ENCODE results near the gene CREB5.
A peak's percentile ranks its signal among the peaks of the same experiment; 100 is the strongest.

Gene CREB5

DNA sequence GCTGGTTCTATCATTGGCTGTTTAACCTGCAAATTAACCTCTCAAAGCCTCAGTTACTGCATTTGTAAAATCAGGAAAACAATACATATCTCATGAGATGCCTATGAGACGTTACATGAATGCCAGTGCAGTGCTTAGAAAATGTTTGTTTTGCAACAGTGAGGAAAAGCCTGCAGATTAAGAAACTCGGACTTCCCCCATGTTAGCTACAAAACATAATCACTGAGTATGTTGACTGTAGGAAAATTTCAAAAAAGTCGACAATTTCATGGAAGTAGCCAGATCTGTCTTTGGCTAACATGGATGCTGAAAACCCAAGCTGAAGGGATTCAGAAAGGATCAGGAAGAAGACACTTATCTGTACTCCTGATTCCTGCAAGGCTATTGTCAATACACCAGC lies 424.4 kb downstream of the CREB5 start:
- no peak for DNase-seq

DNA sequence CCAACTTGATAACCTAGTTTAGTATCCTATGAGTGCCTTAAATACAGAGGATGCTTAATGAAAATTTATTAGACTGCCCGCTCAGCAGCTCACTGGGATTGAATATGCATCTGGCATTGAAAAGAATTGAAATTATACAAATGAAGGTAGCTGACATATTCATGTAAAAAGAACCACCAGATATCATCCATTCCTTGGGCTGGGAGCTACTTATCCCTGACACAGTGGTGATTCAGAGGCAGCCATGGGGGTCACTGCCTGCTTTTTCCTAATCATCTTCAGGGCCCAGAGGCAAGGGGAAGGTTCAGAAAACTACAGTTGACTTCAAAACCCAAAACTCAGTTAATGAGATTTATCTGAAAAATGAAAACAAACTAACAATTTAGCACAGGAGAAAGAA lies 424.9 kb downstream of the CREB5 start:
- DNase-seq: no peak

DNA sequence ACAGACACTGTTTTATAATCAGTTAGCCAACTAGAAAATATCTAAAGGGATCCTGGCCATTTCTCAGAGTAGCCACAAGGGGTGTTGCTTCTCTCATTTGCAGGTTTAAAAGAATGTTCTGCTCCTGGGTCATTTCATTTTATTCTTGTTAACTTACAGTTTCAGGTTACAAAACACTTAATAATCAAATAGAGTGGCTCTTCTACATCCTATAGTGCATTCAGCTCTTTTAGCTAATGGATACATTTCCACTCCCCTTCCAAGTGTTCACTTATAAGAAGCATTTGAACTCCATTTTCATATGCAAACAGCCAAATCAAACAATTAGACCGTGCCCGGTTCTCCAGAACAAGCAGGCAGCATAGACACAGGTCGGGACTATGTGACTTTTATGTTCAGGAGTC lies 428.3 kb downstream of the CREB5 start:
- DNase-seq: no peak

DNA sequence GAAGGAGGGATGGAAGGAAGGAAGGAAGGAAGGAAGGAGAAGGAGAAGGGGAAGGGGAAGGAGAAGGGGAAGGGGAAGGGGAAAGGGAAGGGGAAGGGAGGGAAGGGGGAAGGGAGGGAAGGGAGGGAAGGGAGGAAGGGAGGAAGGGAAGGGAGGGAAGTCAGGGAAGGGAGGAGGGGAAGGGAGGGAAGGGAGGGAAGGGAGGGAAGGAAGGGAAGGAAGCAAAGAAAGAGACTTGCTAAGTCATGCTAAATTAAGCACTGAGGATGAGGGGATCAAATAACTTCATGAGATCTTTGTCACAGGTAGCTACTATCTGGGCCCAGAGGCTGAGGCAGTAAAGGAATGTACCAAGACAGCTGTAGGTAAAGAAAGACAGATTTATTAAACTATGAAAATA lies 429.4 kb downstream of the CREB5 start:
- no peak for DNase-seq

DNA sequence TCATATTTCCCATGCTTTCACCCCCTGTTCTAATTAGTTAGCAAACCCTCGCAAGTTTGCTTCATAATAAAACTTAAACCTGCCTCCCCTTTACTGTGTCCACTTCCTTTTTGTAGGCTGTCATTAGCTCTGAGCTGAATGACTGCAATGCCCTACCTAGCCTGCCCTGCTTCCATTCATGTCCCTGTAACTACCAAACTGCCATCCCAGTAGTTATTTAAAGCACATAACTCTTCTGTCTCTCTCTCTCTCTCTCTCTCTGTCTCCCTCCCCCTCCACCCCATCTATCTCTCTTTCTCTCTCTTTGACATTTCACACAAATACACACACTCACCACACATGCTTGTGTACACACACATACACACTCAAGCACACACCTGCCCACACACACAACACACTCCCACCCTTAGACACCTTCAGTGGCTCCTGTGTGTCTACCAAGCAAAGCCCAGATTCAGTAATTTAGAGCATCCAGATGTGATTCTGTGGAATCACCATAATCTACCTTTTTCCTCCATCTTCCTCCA lies 430.5 kb downstream of the CREB5 start:
- DNase-seq: no peak

DNA sequence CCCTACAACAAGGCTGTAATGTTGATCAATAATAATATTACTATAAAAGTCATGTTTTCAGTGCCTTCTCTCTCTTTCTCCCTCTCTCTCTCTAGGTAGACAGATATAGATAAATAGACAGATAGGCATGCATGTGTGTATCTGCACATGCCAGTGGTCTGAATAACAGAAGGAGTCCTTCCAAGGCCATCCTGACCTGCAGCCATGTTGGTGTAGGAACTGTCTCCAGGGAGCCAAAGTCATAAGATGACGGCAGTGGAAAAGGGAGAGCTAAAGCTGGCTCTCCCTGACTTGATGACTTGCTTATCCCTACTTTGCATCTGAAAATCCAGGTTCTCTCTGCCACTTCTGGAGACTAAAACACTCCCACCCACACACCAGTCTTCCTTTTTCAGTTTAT lies 432.8 kb downstream of the CREB5 start:
- no peak for DNase-seq

DNA sequence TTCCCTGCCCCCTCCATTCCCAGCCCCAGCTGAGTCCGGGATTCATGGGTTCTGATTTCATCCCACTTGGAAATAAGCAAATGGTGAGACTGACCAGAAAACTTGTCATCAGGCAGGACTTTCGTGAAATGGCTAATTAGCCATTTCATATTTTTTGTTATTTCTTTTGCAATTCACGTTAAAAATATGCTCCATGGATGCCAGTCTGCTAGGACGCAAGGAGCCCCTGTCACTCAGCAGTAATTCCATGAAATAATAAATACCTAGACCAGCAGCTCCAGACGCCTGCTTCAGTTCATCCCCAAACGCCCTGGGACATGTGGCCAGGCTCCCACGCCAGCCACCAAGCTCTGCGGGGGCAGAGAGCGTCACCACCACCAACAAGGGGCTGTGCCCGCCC lies 434.9 kb downstream of the CREB5 start:
- DNase-seq: no peak

DNA sequence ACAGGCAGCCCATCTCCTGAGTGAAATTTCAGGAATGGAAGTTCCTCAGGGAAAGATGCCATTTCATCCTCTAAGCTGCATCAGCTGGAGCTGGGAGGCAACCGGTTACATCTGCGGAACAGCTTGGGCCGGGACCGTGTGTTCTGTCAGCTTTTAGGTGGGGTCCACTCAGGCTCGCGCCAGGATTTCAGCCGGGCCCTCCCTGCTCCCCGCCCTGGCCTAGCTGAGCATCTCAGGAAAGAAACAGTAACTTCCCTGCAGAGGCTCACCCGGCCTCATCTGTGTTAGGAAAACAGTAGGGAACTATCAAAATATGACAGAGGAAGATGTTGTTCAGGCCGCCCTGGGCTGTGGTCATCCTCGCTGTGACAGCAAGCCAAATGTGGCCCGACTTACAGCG lies 435.4 kb downstream of the CREB5 start:
- no peak for DNase-seq

DNA sequence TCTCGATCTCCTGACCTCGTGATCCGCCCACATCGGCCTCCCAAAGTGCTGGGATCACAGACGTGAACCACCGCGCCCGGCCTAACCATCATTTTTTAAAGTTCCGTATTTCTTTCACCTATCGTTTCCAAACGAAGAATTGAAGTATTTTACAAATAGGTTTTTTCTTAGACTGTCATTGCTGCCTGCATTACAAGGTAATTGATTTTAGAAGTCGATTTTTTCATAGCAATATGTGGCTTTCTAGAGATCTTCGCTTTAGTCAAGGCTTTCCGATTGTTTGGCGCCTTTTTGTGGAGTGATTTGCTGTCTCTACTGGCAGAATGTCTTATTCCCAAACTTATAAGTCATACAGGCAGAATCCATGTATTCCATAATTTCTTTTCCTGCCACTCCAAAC lies 436.6 kb downstream of the CREB5 start:
- no peak for DNase-seq

DNA sequence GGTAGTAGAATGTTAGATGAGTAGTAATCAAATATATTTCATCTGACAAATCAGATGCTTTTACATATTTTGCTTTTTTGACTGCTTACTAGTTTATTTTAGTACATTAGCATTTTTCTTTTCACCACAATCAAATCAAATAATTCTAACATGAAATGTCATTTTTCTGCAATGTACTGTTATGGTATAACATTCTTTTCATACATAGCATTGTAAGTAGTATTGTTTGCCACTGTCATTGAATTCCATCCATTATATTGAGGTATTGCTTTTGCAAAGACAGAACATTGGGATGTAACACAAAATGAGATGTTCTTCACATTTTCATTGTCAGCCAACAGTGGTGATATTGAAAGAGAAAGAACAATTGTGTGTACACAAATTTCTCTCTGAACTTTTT lies 438.4 kb downstream of the CREB5 start:
- no peak for DNase-seq

DNA sequence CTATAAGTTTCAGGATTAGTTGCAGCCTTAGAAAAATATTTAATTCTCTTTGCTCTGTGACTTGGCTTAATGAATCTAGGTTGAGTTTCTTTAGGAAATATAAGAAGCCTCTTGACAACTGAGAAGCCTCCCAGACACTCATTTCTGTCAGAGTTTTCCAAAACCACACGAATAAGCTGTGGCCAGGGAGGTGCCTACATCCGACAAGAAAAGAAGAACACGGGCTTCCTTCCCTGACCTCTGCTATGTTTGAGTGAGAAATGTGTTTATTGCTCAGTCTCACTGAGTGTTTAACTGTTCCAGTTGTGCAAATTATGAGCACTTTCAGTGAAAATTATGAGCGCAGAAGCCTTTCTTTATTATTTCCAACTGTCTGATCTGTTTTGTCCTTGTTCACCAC lies 440.8 kb downstream of the CREB5 start:
- no peak for DNase-seq

DNA sequence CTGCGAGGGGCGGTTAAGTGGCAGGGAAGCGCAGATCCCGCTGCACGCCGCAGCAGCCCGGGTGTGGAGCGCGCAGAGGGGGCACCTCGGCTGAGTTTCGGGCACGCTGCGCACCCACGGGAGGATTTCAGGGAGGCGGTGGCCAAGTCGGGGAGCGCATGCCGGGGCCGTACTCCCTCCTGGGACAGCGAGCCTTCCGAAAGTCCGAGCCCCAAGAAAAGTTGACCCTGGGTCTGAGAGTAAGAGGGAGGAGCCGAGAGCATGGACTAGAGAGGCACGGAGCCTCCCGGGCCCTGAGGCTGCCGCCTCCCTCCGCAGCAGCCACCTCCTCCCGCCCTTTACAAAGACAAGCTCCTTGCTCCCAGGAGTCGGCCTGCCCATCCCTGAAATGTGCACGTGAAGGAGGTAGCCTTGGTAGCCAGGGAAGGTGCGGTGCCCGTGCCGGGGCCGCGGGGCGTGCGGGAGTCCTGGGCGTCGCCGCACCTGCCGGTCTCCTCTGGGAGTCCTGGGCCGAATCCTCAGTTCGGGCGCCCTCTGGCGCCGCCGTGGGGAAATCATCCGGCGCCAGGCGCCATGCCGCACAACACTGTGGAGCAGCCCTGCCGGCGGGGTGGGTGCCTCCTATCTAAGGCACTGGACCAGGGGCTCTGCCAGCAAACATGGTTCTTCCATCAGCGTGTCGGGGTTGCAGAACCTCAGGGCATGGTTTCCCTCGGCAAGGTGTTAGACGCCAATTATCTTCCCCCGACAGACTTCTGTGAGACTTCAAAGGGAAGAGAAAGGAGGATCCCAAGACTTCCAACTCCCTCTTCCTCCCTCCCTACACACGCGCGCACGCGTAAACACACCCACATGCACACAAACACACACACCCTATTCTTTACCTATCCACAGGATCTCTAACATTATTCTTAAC lies 441.8 kb downstream of the CREB5 start:
- DNase-seq: peak; percentile 54

DNA sequence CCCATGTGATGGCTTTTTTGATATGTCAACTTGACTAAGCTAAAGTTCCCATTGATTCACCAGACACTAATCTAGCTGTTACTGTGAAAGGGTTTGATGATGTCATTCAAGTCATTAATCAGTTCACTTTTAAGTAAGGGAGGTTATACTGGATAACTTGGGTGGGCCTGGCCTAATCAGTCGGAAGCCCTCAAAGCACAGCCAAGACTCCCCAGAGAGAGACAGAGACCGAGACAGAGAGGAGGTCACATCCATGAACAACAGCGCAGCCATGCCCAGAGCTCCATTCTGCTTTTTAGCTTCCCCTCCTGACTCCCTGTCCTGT lies 442.4 kb downstream of the CREB5 start:
- DNase-seq: no peak

DNA sequence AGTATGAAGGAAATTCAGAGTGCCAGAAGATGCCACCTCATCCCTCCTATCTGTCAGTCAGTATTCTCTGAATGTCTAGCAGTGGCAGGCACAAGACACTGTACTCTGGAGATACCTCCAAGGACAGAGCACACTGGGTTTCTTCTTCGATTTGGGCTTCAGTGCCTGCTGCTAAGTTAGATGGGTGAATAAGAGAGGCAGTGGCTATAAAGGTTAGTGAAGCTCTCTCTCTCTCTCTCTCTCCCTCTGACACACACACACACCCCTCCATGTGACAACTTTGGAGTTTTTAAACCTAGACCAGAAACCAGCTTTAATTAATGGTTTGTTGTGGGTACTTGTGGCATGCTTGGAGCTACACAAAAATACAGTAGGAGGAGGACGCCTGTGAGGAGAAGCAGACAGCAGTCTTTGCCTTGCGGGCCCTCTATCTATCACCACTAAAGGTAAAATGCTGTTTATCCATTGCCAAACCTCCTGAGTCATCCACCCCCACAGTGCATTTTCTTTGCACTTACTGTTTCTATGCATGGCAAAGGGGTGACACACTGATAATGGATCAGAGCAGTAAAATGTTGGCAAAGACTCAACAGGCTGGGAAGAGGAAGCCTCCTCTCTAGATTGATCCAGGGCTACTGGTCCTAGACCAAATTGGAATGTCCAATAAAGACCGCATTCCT lies 443.4 kb downstream of the CREB5 start:
- DNase-seq: no peak

DNA sequence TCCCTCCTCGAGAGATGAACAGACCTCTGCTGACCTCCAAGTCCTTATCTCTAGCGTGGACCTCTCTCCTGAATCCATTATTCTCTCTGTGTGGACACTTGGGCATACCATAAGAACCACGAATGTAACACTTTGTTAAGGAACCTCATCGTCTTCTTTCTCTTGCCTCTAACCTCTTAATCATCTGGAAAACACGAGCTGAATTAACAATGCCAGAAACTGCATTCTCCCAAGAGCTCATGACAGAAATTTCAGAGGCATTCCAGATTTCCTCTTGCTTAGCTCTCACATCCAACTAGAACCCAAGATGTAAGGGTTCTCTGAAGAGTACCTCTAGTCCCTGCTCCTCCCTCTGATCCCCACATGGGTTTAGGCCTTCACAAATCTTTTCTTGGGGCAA lies 444.3 kb downstream of the CREB5 start:
- DNase-seq: no peak

DNA sequence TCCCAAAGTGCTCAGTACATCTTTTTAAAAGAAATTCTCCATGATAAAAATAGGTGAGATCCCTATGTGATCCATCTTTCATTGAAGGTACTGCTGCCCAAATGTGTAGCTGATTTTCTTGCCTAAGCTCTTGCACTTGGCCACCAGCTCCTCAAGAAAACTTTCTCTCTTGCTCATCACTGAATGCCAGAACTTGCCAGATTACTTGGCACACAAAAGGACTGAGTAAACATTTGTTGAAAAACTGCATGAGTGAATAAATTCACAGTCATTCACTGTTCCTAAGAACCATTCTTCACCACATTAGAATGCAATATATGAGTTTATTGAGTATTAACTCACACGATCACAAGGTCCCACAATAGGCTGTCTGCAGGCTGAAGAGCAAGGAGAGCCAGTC lies 445.9 kb downstream of the CREB5 start:
- no peak for DNase-seq

DNA sequence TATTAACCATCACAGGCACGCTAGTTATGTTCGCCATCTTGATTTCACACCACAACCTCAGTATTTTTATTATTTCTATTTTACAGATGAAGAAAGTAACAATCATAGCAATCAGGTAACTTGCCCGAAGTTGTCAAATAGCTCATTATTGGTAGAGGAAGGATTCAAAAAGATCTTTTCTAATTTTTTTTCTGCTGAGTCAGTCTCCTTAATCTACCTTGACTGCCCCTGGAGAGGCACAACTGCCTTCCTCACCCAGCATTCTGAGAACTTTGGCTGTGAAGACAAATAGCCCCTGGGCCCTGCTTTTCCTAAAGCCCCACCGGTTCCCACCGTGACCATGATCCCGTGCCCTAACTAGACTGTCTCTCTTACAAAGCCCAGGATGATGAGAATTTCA lies 446.6 kb downstream of the CREB5 start:
- DNase-seq: no peak

DNA sequence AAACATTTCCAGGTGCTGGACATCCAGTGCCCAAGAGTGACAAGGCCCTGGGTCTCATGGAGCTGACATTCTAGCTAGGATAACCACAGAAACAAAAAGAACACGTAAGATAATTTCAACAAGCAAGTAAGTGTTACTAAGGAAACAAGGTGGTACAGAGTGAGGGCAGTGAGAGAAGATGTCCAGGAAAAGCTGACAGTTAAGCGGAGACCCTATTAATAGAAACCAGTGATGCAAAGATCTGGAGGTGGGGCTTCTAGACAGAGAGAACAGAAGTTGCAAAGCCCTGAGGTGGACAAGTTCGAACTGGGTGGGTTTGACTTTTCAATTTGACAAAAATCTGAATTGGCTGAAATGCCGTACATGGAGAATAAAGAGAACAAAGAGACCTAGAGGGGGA lies 449.5 kb downstream of the CREB5 start:
- no peak for DNase-seq

DNA sequence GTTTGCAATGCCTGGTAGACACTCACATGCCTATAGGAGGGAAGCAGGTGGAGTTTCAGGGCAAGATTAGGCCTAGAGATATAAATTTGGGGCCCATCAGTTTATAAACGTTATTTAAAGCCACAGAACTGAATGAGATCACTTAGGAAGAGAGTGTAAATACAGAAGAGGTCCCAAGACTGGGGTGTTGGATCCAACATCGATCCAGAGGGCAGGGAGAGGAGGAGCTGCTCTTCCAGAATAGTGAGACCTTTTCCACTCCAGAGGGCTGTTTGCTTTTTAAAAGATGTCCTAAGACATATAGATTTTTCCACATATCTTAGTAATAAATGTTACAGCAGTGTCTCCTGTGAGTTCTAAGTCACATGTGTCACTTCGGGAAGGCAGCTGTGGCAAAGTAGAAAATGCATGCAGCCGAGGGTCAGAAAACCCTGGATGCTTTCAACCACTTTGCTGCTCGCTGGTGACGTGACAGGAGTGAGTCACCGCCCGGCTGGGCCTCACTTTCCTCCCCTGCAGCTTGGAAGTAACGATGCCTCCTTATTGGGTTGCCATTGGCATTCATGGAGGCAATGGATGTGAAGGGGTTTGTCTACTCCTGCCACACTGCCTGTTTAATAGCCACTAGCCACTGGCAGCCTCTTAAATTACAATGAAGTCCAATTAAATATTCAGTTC lies 450.4 kb downstream of the CREB5 start:
- DNase-seq: no peak

DNA sequence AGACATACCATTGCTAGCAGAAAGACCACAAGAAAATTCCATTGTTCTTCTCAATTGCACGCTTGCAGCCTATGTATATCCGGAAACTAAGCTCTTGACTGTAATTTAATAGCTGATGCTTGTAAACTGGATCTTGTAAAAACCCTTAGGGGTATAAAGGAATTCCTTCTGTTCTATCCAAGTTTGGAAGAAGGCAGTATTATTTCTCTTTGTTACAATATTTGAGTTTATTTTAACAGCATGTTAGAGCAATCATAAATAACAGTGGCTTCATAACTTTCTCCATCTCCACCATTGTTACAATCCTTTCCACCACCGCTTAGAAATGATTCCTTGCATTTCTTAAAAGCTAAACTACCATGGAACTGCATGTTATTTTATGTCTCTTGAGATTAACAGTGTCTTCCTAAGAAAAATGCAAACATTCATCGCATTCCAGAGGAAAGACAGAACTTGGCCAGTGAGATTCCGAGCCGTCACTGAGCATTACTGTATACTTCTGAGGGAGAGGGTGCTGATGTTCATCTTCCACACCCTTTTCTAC lies 453.4 kb downstream of the CREB5 start:
- no peak for DNase-seq

DNA sequence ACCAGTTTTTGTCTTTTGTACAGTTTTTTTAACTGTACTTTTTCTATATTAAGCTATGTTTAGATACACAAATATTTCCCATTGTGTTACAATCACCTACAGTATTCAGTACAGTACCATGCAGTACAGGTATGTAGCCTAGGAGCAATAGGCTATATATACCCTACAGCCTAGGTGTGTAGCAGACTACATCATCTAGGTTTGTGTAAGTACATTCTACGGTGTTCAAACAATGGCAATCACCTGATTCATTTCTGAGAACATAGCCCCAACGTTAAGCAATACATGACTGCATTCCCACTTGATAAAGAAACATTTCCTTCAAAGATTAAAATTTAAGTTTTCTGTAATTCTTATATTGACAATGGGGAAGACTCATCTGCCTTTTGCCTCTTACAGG lies 456.4 kb downstream of the CREB5 start:
- no peak for DNase-seq

DNA sequence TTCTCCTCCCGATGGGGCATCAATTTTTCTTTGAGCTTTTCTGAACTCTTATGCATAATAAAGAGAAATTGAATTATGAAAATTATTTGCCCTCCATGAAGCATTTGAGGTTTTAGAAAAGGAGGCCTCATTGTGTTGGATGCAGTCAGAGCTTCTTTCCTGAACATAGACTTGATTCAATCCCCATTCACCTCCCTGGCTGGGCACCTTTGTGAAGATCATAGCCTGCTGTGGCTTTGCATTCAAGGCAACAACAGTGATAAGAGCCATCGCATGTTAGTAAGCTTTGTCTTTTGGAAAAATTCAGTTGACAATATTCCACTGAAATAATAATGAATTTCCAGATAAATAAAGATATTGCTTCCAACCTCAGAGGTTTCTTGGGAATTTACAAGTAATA lies 458.8 kb downstream of the CREB5 start:
- no peak for DNase-seq

DNA sequence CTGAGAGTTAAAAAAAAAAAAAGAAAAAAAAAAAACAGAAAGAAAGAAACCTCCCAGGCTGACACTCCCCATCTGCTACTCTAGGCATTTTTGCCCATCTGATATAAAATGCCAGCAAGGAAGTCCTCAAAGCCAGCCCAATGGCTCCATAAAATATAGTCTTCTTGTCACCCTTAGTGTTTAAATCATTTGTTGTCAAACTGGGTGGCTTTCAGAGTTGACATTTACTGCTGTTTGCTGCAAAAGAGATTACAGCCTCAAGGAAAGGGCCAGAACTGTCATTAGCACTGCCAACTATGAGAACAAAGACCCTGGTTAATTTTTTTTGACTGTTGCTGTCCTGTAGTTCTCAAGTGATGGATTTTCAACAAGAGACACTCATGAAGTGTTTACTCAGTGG lies 459.3 kb downstream of the CREB5 start:
- DNase-seq: no peak

DNA sequence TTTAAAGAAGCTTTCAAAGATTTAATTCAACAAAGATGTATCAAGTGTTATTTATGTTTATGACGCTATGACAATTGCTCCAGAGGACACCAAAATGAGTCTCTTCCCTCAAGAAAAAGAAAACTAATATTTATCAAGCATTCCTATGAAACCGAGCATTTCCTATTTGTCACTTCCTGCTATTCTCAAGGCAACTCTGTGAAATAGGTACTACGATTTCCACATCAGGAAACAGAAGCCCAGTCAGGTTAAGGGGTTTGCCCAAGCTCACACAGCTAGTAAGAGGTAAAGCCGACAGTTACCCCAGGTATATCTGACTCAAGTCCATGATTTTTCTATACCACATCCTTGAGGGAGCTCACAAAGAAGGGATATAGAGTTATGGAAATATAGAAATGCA lies 459.9 kb downstream of the CREB5 start:
- no peak for DNase-seq

Data from activated gamma-delta T cell treated with Interleukin-2 at 50 U/mL for 16 hours (primary cell).